Measurements from ENCODE around the gene CBLN3.

DNA sequence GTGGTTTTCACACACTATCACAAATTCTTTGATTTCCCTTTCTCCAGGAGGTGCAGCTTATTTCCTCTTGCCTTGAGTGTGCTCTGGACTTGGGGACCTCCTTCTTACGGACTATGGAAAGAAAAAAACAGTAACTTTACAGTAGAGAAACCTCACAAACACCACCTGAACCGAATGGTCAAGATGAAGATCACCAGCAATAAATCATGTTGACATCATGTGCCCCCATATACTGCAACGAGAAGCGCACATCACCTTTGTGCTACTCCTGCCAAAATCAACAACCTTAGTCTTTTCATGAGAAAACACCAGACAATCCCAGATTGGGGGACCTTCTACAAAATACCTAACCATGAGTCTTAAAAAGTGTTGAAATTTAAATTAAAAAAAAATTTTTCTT is 43.9 kb downstream of the CBLN3 start:
- TF ChIP-seq, protein P1, sequence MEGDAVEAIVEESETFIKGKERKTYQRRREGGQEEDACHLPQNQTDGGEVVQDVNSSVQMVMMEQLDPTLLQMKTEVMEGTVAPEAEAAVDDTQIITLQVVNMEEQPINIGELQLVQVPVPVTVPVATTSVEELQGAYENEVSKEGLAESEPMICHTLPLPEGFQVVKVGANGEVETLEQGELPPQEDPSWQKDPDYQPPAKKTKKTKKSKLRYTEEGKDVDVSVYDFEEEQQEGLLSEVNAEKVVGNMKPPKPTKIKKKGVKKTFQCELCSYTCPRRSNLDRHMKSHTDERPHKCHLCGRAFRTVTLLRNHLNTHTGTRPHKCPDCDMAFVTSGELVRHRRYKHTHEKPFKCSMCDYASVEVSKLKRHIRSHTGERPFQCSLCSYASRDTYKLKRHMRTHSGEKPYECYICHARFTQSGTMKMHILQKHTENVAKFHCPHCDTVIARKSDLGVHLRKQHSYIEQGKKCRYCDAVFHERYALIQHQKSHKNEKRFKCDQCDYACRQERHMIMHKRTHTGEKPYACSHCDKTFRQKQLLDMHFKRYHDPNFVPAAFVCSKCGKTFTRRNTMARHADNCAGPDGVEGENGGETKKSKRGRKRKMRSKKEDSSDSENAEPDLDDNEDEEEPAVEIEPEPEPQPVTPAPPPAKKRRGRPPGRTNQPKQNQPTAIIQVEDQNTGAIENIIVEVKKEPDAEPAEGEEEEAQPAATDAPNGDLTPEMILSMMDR (IDR thresholded peaks at IDR 0.05): no peak
- no peak for TF ChIP-seq POLR2A (IDR thresholded peaks at IDR 0.05)
